RWPE2 (cell line): ENCODE data around the gene FARSB.

Experiments used
- ATAC-seq: fragments of 200-7000 bp; cut with Tn5 transposase; 3 replicates; pipeline ENCODE4 v1.9.1; 2021; ENCODE audit warnings: low read depth
- DNase-seq: peaks from one replicate; pipeline ENCODE4 v3.0.0-alpha.2; 2020; ENCODE audit warnings: low spot score
- H3K27ac ChIP-seq: fragments of 450-650 bp; 2 replicates; pipeline ENCODE4 v1.5.1; 2017; ENCODE audit warnings: mild to moderate bottlenecking; ENCODE audit not compliant: poor library complexity, severe bottlenecking
- H3K27me3 ChIP-seq: fragments of 250-450 bp; sonication (Bioruptor Pico); 2 replicates; pipeline ENCODE4 v1.5.1; 2021; ENCODE audit warnings: mild to moderate bottlenecking, moderate library complexity; ENCODE audit not compliant: insufficient read depth, poor library complexity, severe bottlenecking
- H3K36me3 ChIP-seq: fragments of 250-450 bp; sonication (Bioruptor Pico); 2 replicates; pipeline ENCODE4 v1.5.1; 2020; ENCODE audit warnings: low read depth, mild to moderate bottlenecking, moderate library complexity
- H3K4me1 ChIP-seq: fragments of 250-450 bp; sonication (Bioruptor Pico); 2 replicates; pipeline ENCODE4 v1.5.1; 2021; ENCODE audit warnings: mild to moderate bottlenecking, moderate library complexity; ENCODE audit not compliant: insufficient read depth, poor library complexity, severe bottlenecking
- H3K4me3 ChIP-seq: fragments of 250-450 bp; sonication (Bioruptor Pico); 2 replicates; pipeline ENCODE4 v1.5.1; 2021; ENCODE audit warnings: mild to moderate bottlenecking, moderate library complexity; ENCODE audit not compliant: severe bottlenecking
- H3K9me3 ChIP-seq: fragments of 250-450 bp; sonication (Bioruptor Pico); 2 replicates; pipeline ENCODE4 v1.5.1; 2021; ENCODE audit warnings: mild to moderate bottlenecking, moderate library complexity; ENCODE audit not compliant: severe bottlenecking
- CTCF ChIP-seq: fragments of 450-650 bp; IDR thresholded peaks from one replicate; pipeline ENCODE4 v1.5.1; 2017; ENCODE audit warnings: mild to moderate bottlenecking, moderate library complexity; ENCODE audit not compliant: poor library complexity, severe bottlenecking

Gene FARSB

GRCh38 chr2:222649801-222650200, 6.1 kb downstream of the FARSB start:
- ATAC-seq: no peak
- Histone ChIP-seq H3K27me3 (no peaks in the 10 kb centered on the region), H3K4me3 (no peak overlapping the region), H3K4me1 (peaks cover 16% of the 10 kb centered on the region), H3K27ac (no peak overlapping the region), H3K36me3 (peaks cover 42% of the 10 kb centered on the region), H3K9me3 (no peaks in the 10 kb centered on the region)
- DNase-seq: no peak
- no peak for TF ChIP-seq CTCF

GRCh38 chr2:222646008-222646407, 9.9 kb downstream of the FARSB start:
- DNase-seq (no peak), ATAC-seq (no peak)
- no peak overlapping the region for H3K27ac ChIP-seq
- H3K9me3 ChIP-seq: no peaks in the 10 kb centered on the region
- H3K4me1 ChIP-seq: no peaks in the 10 kb centered on the region
- H3K36me3 ChIP-seq: peaks cover 75% of the 10 kb centered on the region
- TF ChIP-seq CTCF: no peak
- H3K4me3 ChIP-seq: no peak overlapping the region
- no peaks in the 10 kb centered on the region for H3K27me3 ChIP-seq

GRCh38 chr2:222643134-222643533, 12.8 kb downstream of the FARSB start:
- Histone ChIP-seq H3K27me3 (no peaks in the 10 kb centered on the region), H3K4me1 (no peaks in the 10 kb centered on the region), H3K4me3 (no peak overlapping the region), H3K9me3 (no peaks in the 10 kb centered on the region), H3K27ac (no peak overlapping the region), H3K36me3 (peaks cover 86% of the 10 kb centered on the region)
- no peak for TF ChIP-seq CTCF
- DNase-seq (no peak), ATAC-seq (no peak)

- no peak overlapping the region for H3K4me3 ChIP-seq
- no peaks in the 10 kb centered on the region for H3K4me1 ChIP-seq
- no peak overlapping the region for H3K27ac ChIP-seq
- DNase-seq (no peak), ATAC-seq (no peak)
- H3K9me3 ChIP-seq: no peaks in the 10 kb centered on the region
- H3K36me3 ChIP-seq: peaks cover 88% of the 10 kb centered on the region
- H3K27me3 ChIP-seq: no peaks in the 10 kb centered on the region
- no peak for TF ChIP-seq CTCF
These were observed 14.6 kb downstream of the FARSB start for GRCh38 chr2:222641336-222641735.

- ATAC-seq (no peak), DNase-seq (no peak)
- H3K27ac ChIP-seq: no peak overlapping the region
- no peak overlapping the region for H3K4me3 ChIP-seq
- no peak for TF ChIP-seq CTCF
- no peaks in the 10 kb centered on the region for H3K27me3 ChIP-seq
- H3K4me1 ChIP-seq: no peaks in the 10 kb centered on the region
- peaks cover 91% of the 10 kb centered on the region for H3K36me3 ChIP-seq
- H3K9me3 ChIP-seq: no peaks in the 10 kb centered on the region
These were observed 18.8 kb downstream of the FARSB start for GRCh38 chr2:222637067-222637466.
